Ascending aorta (tissue), 2 donors: ENCODE results near the gene RAX2. TPM values are rescaled to one million over a fixed set of nuclear protein-coding genes. Genes with fewer than 3 reads are reported as not detected.

Experiments
- DNase-seq, 2 donors: peaks; one replicate each; pipeline ENCODE4 v3.0.0-alpha.2; 2019; ENCODE audit warnings: low spot score in 2 of 2
- H3K27ac ChIP-seq, 2 donors: fragments of 200-600 bp; sonication (generic); one replicate each; pipeline ENCODE4 v1.5.1; 2016 to 2017; ENCODE audit warnings: mild to moderate bottlenecking in 1 of 2
- H3K27me3 ChIP-seq: fragments of 200-600 bp; sonication (generic); one replicate; pipeline ENCODE4 v1.5.1; 2017
- H3K36me3 ChIP-seq, 2 donors: fragments of 200-600 bp; sonication (generic); one replicate each; pipeline ENCODE4 v1.5.1; 2016
- H3K4me1 ChIP-seq, 2 donors: fragments of 200-600 bp; sonication (generic); one replicate each; pipeline ENCODE4 v1.5.1; 2016 to 2017; ENCODE audit warnings: mild to moderate bottlenecking in 1 of 2
- H3K4me3 ChIP-seq, 2 donors: fragments of 200-600 bp; sonication (generic); one replicate each; pipeline ENCODE4 v1.5.1; 2016 to 2017; ENCODE audit warnings: mild to moderate bottlenecking in 1 of 2
- H3K9me3 ChIP-seq, 2 donors: fragments of 200-600 bp; sonication (generic); one replicate each; pipeline ENCODE4 v1.5.1; 2016
- CTCF ChIP-seq, 3 experiments: fragments of 200-600 bp in 2 of 3; fragments of 450-650 bp in 1 of 3; sonication (generic) in 2 of 3; IDR thresholded peaks; one replicate each; pipeline ENCODE4 v1.5.1; 2016 to 2019; ENCODE audit warnings: antibody characterized with exemption in 3 of 3, mild to moderate bottlenecking in 1 of 3, moderate library complexity in 1 of 3
- intact Hi-C: fragments of 100-400 bp; cut with DNase I; formaldehyde crosslinking; loops from one replicate; pipeline ENCODE4 v1.15.1; 2023
- total RNA-seq: library from RNA; depleted of rRNA; stranded (reverse); fragments of >200 nt; gene quantifications from one replicate; pipeline ENCODE4 v1.1.0, GENCODE V29; 2016

RAX2 gene
- total RNA-seq, 1 donor from 2014 or later = not detected

- no peaks in the 10 kb centered on the region for H3K4me1 ChIP-seq
- intact Hi-C loops = no loop called here
- H3K9me3 ChIP-seq = peaks cover 17 to 22% of the 10 kb centered on the region in 2 donors
- H3K27me3 ChIP-seq = no peaks in the 10 kb centered on the region
- H3K4me3 ChIP-seq = no peak overlapping the region
- no peak overlapping the region for H3K27ac ChIP-seq
- no peaks in the 10 kb centered on the region for H3K36me3 ChIP-seq
- TF ChIP-seq CTCF (IDR thresholded peaks at IDR 0.05) = no peak
- DNase-seq = no peak
Observed at GRCh38 chr19:3783660-3784584, 11.9 kb upstream of the RAX2 start.

GRCh38 chr19:3782903-3783302 lies 10.9 kb upstream of the RAX2 start:
- no peak overlapping the region for H3K27ac ChIP-seq
- H3K4me3 ChIP-seq = no peak overlapping the region
- no peak for TF ChIP-seq CTCF (IDR thresholded peaks at IDR 0.05)
- no peaks in the 10 kb centered on the region for H3K4me1 ChIP-seq
- no peak for DNase-seq
- H3K36me3 ChIP-seq = no peaks in the 10 kb centered on the region
- H3K27me3 ChIP-seq = no peaks in the 10 kb centered on the region
- intact Hi-C loops = no loop called here
- H3K9me3 ChIP-seq = peaks cover 17 to 22% of the 10 kb centered on the region in 2 donors

- no peak overlapping the region for H3K27ac ChIP-seq
- intact Hi-C loops = no loop called here
- no peaks in the 10 kb centered on the region for H3K4me1 ChIP-seq
- peaks cover 17 to 22% of the 10 kb centered on the region in 2 donors for H3K9me3 ChIP-seq
- no peak for DNase-seq
- H3K36me3 ChIP-seq = no peaks in the 10 kb centered on the region
- no peaks in the 10 kb centered on the region for H3K27me3 ChIP-seq
- H3K4me3 ChIP-seq = no peak overlapping the region
- no peak for TF ChIP-seq CTCF (IDR thresholded peaks at IDR 0.05)
Observed at GRCh38 chr19:3782330-3782729, 10.3 kb upstream of the RAX2 start.

- H3K9me3 ChIP-seq = peaks cover 17 to 22% of the 10 kb centered on the region in 2 donors
- no peaks in the 10 kb centered on the region for H3K36me3 ChIP-seq
- H3K27ac ChIP-seq = no peak overlapping the region
- peak overlapping the region in 1 of 2 donors; percentile 10 for H3K4me3 ChIP-seq
- TF ChIP-seq CTCF (IDR thresholded peaks at IDR 0.05) = no peak
- no peak for DNase-seq
- no peaks in the 10 kb centered on the region for H3K27me3 ChIP-seq
- H3K4me1 ChIP-seq = no peaks in the 10 kb centered on the region
- intact Hi-C loops = no loop called here
Observed at GRCh38 chr19:3781603-3782002, 9.6 kb upstream of the RAX2 start.

GRCh38 chr19:3780786-3781304 lies 8.8 kb upstream of the RAX2 start:
- Histone ChIP-seq H3K36me3 (no peaks in the 10 kb centered on the region), H3K27me3 (no peaks in the 10 kb centered on the region), H3K9me3 (peaks cover 17 to 22% of the 10 kb centered on the region in 2 donors), H3K4me1 (no peaks in the 10 kb centered on the region), H3K4me3 (no peak overlapping the region), H3K27ac (no peak overlapping the region)
- no peak for TF ChIP-seq CTCF (IDR thresholded peaks at IDR 0.05)
- DNase-seq = no peak
- intact Hi-C loops = no loop called here
